Panc1 (cell line): Measurements from ENCODE around the gene CNNM4. TPM values are rescaled to one million over a fixed set of nuclear protein-coding genes. Genes with fewer than 3 reads are reported as not detected.

Experiments used
- ATAC-seq: fragments of 200-7000 bp; cut with Tn5 transposase; 2 replicates; pipeline ENCODE4 v1.9.1; 2020; ENCODE audit warnings: mild to moderate bottlenecking, moderate library complexity
- BruUV-seq: library from RNA; stranded (reverse); fragments of 400-500 nt; replicated peaks from 2 replicates; lab custom pipeline; 2021; lab: Mats Ljungman, UMichigan
- CTCF ChIA-PET: fragments of 300-600 bp; sonication (Branson Sonifier 250); formaldehyde crosslinking; loops from one replicate; lab custom pipeline; 2022; ENCODE audit warnings: antibody characterized with exemption; lab: Charles Lee
- POLR2A ChIA-PET: fragments of 300-600 bp; sonication (Branson Sonifier 250); formaldehyde crosslinking; loops from one replicate; lab custom pipeline; 2022; ENCODE audit warnings: antibody characterized with exemption; lab: Charles Lee
- DNase-seq: peaks from one replicate; pipeline ENCODE4 v3.0.0-alpha.2; 2010; ENCODE audit warnings: low read depth, low spot score
- H3K27ac ChIP-seq: 2 replicates; pipeline ENCODE4 v1.5.1; 2011; ENCODE audit warnings: mild to moderate bottlenecking, low read length, inconsistent platforms
- H3K27me3 ChIP-seq: fragments of 200-500 bp; sonication (Bioruptor generic); 2 replicates; pipeline ENCODE4 v1.6.0; 2014; ENCODE audit warnings: low read length, inconsistent platforms; ENCODE audit not compliant: control insufficient read depth, insufficient read depth
- H3K36me3 ChIP-seq: fragments of 200-500 bp; sonication (Bioruptor generic); 2 replicates; pipeline ENCODE4 v1.5.1; 2014; ENCODE audit warnings: inconsistent platforms, mild to moderate bottlenecking, low read length, moderate library complexity; ENCODE audit not compliant: control insufficient read depth, insufficient read depth
- H3K4me1 ChIP-seq: 2 replicates; pipeline ENCODE4 v1.5.1; 2011; ENCODE audit warnings: inconsistent platforms, mild to moderate bottlenecking, low read length, moderate library complexity; ENCODE audit not compliant: control insufficient read depth, insufficient read depth
- H3K4me3 ChIP-seq, 2 experiments: 2 replicates each; pipeline ENCODE4 v1.5.1; 2011 to 2012; ENCODE audit warnings: low read depth in 2 of 2, low read length in 2 of 2, mild to moderate bottlenecking in 2 of 2, inconsistent platforms in 1 of 2, moderate library complexity in 1 of 2
- H3K9me3 ChIP-seq: fragments of 200-500 bp; sonication (Bioruptor generic); 2 replicates; pipeline ENCODE4 v1.5.1; 2014; ENCODE audit warnings: low read depth, mild to moderate bottlenecking, inconsistent platforms, low read length, moderate library complexity; ENCODE audit not compliant: control insufficient read depth, insufficient read depth
- POLR2AphosphoS5 ChIP-seq: IDR thresholded peaks from 2 replicates; pipeline ENCODE4 v1.6.1; 2012; ENCODE audit warnings: mild to moderate bottlenecking, low read depth, low read length, moderate library complexity
- REST ChIP-seq, 2 experiments: IDR thresholded peaks; 2 replicates each; pipeline ENCODE4 v1.6.1; 2011 to 2012; ENCODE audit warnings: low read depth in 2 of 2, control low read depth in 1 of 2, low read length in 1 of 2, mild to moderate bottlenecking in 1 of 2, moderate library complexity in 1 of 2; ENCODE audit not compliant: insufficient read depth in 1 of 2
- SIN3A ChIP-seq: IDR thresholded peaks from 2 replicates; pipeline ENCODE4 v1.6.1; 2012; ENCODE audit warnings: low read depth, mild to moderate bottlenecking, low read length, moderate library complexity, borderline replicate concordance; ENCODE audit not compliant: insufficient read depth
- TCF7L2 ChIP-seq: IDR thresholded peaks from 2 replicates; pipeline ENCODE4 v1.6.1; 2011; ENCODE audit warnings: mild to moderate bottlenecking, low read depth, low read length, inconsistent platforms
- in situ Hi-C: cut with HindIII; loops from 2 replicates; pipeline ENCODE4 v1.10.0; 2016; ENCODE audit warnings: low sequenced_read_pairs, low pct_unique_long_range_greater_than_20kb
- intact Hi-C: fragments of 100-400 bp; cut with micrococcal nuclease; formaldehyde crosslinking; loops from one replicate; pipeline ENCODE4 v1.10.0; 2022; ENCODE audit not compliant: unreplicated experiment
- total RNA-seq: library from RNA; stranded (reverse); gene quantifications from one replicate; pipeline ENCODE4 v1.2.1, GENCODE V29; 2021; ENCODE audit not compliant: unreplicated experiment
- TF ChIP-seq, protein P1 (sequence below): fragments of 450-650 bp; IDR thresholded peaks from 2 replicates; pipeline ENCODE4 v1.5.1; 2017; ENCODE audit warnings: mild to moderate bottlenecking

CNNM4 gene
- total RNA-seq, 1 experiment from 2014 or later, result 15.7 TPM

DNA sequence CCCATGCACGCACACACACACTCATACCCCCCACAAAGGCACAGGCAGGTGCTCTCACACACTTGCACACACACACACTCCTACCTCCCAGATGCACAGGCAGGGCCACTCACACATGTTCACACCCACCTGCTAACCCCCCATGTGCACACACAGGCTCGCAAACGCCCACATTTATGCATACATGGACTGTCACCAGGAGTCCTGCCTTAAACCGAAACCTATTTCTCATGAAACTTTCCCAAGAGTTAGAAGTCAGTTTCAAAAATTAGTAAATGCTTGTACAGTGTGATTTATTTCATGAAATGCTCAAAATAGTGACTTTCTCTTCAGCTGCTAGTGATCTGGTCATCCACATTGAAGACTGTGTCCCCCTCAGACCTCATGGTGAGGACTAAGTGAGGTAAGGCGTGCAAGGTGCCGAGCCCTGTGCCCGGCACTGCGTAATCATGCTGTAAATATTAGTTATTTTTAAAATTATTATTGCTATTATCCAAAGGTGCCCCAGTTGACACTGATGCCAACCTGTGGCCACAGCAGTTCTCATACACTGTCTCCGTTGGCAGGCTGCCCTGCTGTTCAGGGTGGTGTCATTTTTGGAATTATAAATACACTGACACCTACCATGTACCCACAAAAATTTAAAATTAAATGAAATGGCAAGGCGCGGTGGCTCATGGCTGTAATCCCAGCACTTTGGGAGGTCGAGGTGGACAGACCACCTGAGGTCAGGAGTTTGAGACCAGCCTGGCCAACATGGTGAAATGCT, 12.4 kb downstream of the CNNM4 start:
- no peak for DNase-seq
- no peak for TF ChIP-seq SIN3A
- TF ChIP-seq REST (IDR thresholded peaks at IDR 0.05; ENCODE audit: insufficient read depth in 1 of 2, low read depth in 2 of 2, low read length in 1 of 2), result no peak
- no peak for TF ChIP-seq TCF7L2
- no peak for TF ChIP-seq POLR2AphosphoS5
- TF ChIP-seq, protein P1, sequence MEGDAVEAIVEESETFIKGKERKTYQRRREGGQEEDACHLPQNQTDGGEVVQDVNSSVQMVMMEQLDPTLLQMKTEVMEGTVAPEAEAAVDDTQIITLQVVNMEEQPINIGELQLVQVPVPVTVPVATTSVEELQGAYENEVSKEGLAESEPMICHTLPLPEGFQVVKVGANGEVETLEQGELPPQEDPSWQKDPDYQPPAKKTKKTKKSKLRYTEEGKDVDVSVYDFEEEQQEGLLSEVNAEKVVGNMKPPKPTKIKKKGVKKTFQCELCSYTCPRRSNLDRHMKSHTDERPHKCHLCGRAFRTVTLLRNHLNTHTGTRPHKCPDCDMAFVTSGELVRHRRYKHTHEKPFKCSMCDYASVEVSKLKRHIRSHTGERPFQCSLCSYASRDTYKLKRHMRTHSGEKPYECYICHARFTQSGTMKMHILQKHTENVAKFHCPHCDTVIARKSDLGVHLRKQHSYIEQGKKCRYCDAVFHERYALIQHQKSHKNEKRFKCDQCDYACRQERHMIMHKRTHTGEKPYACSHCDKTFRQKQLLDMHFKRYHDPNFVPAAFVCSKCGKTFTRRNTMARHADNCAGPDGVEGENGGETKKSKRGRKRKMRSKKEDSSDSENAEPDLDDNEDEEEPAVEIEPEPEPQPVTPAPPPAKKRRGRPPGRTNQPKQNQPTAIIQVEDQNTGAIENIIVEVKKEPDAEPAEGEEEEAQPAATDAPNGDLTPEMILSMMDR, result no peak
- CTCF ChIA-PET, result interaction anchor here (0.7 to 0.9 kb wide), 2 partner anchors 9 to 10 kb away, joined by 3 to 5 read pairs; no protein-coding TSS in a partner anchor
- ATAC-seq, result no peak
- peaks cover 31% of the 10 kb centered on the region for H3K4me1 ChIP-seq
- no peaks in the 10 kb centered on the region for H3K27me3 ChIP-seq
- intact Hi-C loops (no loop called here), in situ Hi-C loops (no loop called here)
- POLR2A ChIA-PET, result no interaction called here
- BruUV-seq, result no TSS peak
- H3K4me3 ChIP-seq, result no peak overlapping the region
- H3K27ac ChIP-seq, result no peak overlapping the region
- H3K9me3 ChIP-seq, result no peaks in the 10 kb centered on the region
- no peaks in the 10 kb centered on the region for H3K36me3 ChIP-seq

GRCh38 chr2:96773922-96774321, 13.2 kb downstream of the CNNM4 start:
- ChIA-PET CTCF (interaction anchor here (0.7 kb wide), 2 partner anchors 11 to 275 kb away, joined by 3 to 4 read pairs; no protein-coding TSS in a partner anchor), POLR2A (interaction anchor here (0.5 to 1.0 kb wide), 2 partner anchors 11 to 140 kb away, joined by 6 to 8 read pairs; no protein-coding TSS in a partner anchor)
- in situ Hi-C loops, result no loop called here
- H3K36me3 ChIP-seq, result no peaks in the 10 kb centered on the region
- H3K4me1 ChIP-seq, result peaks cover 31% of the 10 kb centered on the region
- no peaks in the 10 kb centered on the region for H3K27me3 ChIP-seq
- no peaks in the 10 kb centered on the region for H3K9me3 ChIP-seq
- peak overlapping the region; percentile 74 for H3K27ac ChIP-seq
- BruUV-seq, result no TSS peak
- intact Hi-C loops, result no loop called here
- peak overlapping the region; percentile 22 to 51 for H3K4me3 ChIP-seq
- ATAC-seq (peak; percentile 40; the same call in 1 of the 2 replicates), DNase-seq (no peak)
- TF ChIP-seq SIN3A, result no peak
- TF ChIP-seq TCF7L2, result no peak
